K562 (cell line): ENCODE data around the gene DOCK1. TPM values are rescaled to one million over a fixed set of nuclear protein-coding genes. Genes with fewer than 3 reads are reported as not detected.

Experiments used
- ATAC-seq: fragments of 200-7000 bp; cut with Tn5 transposase; 3 replicates; pipeline ENCODE4 v1.9.1; 2020; ENCODE audit warnings: moderate library complexity
- BruUV-seq: library from RNA; stranded (reverse); fragments of 400-500 nt; replicated peaks from 2 replicates; lab custom pipeline; 2021; lab: Mats Ljungman, UMichigan
- CTCF ChIA-PET: fragments of 300-600 bp; formaldehyde crosslinking; extraction: SDS; loops from one replicate; lab custom pipeline; 2021; ENCODE audit warnings: low intra/inter-chr PET ratio; lab: Yijun Ruan, JAX
- POLR2A ChIA-PET: fragments of 300-600, 350-650 bp; sonication (Branson Sonifier 250); formaldehyde crosslinking; extraction: SDS; loops from one replicate; lab custom pipeline; 2021; ENCODE audit warnings: antibody characterized with exemption, inconsistent platforms; lab: Yijun Ruan, JAX
- DNase-seq, 4 experiments: peaks; one replicate each; pipeline versions ENCODE4 v3.0.0 to v3.0.0-alpha.2; 2011 to 2018; ENCODE audit warnings: low spot score in 3 of 4, mixed read lengths in 3 of 4; ENCODE audit errors: extremely low read depth in 1 of 4
- FAIRE-seq: peaks from 2 replicates; lab custom pipeline; 2011; peaks lifted over from hg19 to GRCh38; lab: Jason Lieb, UNC
- H2AFZ ChIP-seq: 2 replicates; pipeline ENCODE4 v1.6.0; 2011; ENCODE audit warnings: low read depth, low read length, control low read depth, inconsistent platforms
- H3K27ac ChIP-seq: fragments of 200-600 bp; 3 replicates; pipeline ENCODE4 v1.8.0; 2011; ENCODE audit warnings: low read depth, mild to moderate bottlenecking, control low read depth, inconsistent platforms, low read length, moderate library complexity, mixed read lengths; ENCODE audit errors: extremely low read depth
- H3K27me3 ChIP-seq, 2 experiments: fragments of 300-600 bp in 1 of 2; 2 replicates in 1 of 2; 3 replicates in 1 of 2; pipeline versions ENCODE4 v1.6.0 to v1.8.0; 2011; ENCODE audit warnings: inconsistent platforms in 2 of 2, low read length in 2 of 2, mild to moderate bottlenecking in 1 of 2, mixed read lengths in 1 of 2, moderate library complexity in 1 of 2; ENCODE audit not compliant: control insufficient read depth in 2 of 2, insufficient read depth in 2 of 2
- H3K36me3 ChIP-seq: fragments of 300-600 bp; 3 replicates; pipeline ENCODE4 v1.8.0; 2011; ENCODE audit warnings: mild to moderate bottlenecking, low read length, inconsistent platforms; ENCODE audit not compliant: control insufficient read depth, insufficient read depth
- H3K4me1 ChIP-seq, 2 experiments: fragments of 200-600 bp in 1 of 2; replicated peaks in 1 of 2; 2 replicates in 1 of 2; 3 replicates in 1 of 2; pipeline versions ENCODE4 v1.5.1 to v1.8.0; 2011; ENCODE audit warnings: inconsistent platforms in 2 of 2, low read length in 2 of 2, mild to moderate bottlenecking in 1 of 2, mixed read lengths in 1 of 2, moderate library complexity in 1 of 2; ENCODE audit not compliant: control insufficient read depth in 2 of 2, insufficient read depth in 2 of 2
- H3K4me2 ChIP-seq: 2 replicates; pipeline ENCODE4 v1.6.1; 2011; ENCODE audit warnings: low read length, control low read depth, inconsistent platforms, mixed read lengths; ENCODE audit not compliant: insufficient read depth
- H3K4me3 ChIP-seq: fragments of 200-600 bp; sonication (generic), shearing (Covaris generic); 2 replicates; pipeline ENCODE4 v1.5.1; 2016; ENCODE audit warnings: control low read depth, inconsistent platforms
- H3K79me2 ChIP-seq: fragments of 200-600 bp; 3 replicates; pipeline ENCODE4 v1.8.0; 2011; ENCODE audit warnings: low read length, inconsistent platforms; ENCODE audit not compliant: control insufficient read depth, insufficient read depth
- H3K9ac ChIP-seq, 2 experiments: 2 replicates each; pipeline versions ENCODE4 v1.6.0 to v1.6.1; 2011; ENCODE audit warnings: low read depth in 2 of 2, low read length in 2 of 2, control low read depth in 1 of 2, inconsistent platforms in 1 of 2, mild to moderate bottlenecking in 1 of 2, mixed read lengths in 1 of 2; ENCODE audit not compliant: insufficient read depth in 1 of 2
- H3K9me1 ChIP-seq: one replicate; pipeline ENCODE4 v1.6.0; 2011; ENCODE audit warnings: inconsistent platforms, mild to moderate bottlenecking, low read length, moderate library complexity; ENCODE audit not compliant: control insufficient read depth, insufficient read depth
- H3K9me3 ChIP-seq: replicated peaks from 2 replicates; pipeline ENCODE4 v1.5.1; 2011; ENCODE audit warnings: low read depth, low read length, inconsistent platforms; ENCODE audit not compliant: control insufficient read depth, insufficient read depth
- H4K20me1 ChIP-seq: replicated peaks from 2 replicates; pipeline ENCODE4 v1.6.1; 2011; ENCODE audit warnings: low read length, inconsistent platforms, mixed read lengths; ENCODE audit not compliant: control insufficient read depth, insufficient read depth
- BMI1 ChIP-seq: fragments of 150-350 bp; IDR thresholded peaks from 2 replicates; pipeline ENCODE4 v1.6.1; 2014; ENCODE audit warnings: low read length
- CXXC5 ChIP-seq: fragments of 250-450 bp; sonication (Bioruptor Pico); IDR thresholded peaks from 2 replicates; pipeline ENCODE4 v1.8.0; 2022; ENCODE audit warnings: inconsistent platforms, mild to moderate bottlenecking, moderate library complexity
- DACH1 ChIP-seq: fragments of 450-650 bp; IDR thresholded peaks from 2 replicates; pipeline ENCODE4 v1.6.1; 2018; ENCODE audit not compliant: partially characterized antibody
- EWSR1 ChIP-seq: fragments of 450-650 bp; IDR thresholded peaks from 2 replicates; pipeline ENCODE4 v1.6.1; 2018; ENCODE audit warnings: borderline replicate concordance, mild to moderate bottlenecking, low read depth, moderate library complexity; ENCODE audit not compliant: partially characterized antibody
- HEY1 ChIP-seq: fragments of 250-450 bp; sonication (Bioruptor Pico); IDR thresholded peaks from 2 replicates; pipeline ENCODE4 v1.5.0; 2020; ENCODE audit warnings: mild to moderate bottlenecking, moderate library complexity, borderline replicate concordance
- NR2F6 ChIP-seq: fragments of 450-650 bp; formaldehyde crosslinking; IDR thresholded peaks from 2 replicates; pipeline ENCODE4 v1.4.0; 2020; ENCODE audit warnings: mild to moderate bottlenecking
- ZNF695 ChIP-seq: fragments of 450-650 bp; formaldehyde crosslinking; IDR thresholded peaks from 2 replicates; pipeline ENCODE4 v1.4.0; 2020; ENCODE audit warnings: mild to moderate bottlenecking, moderate library complexity
- ZNF778 ChIP-seq: fragments of 450-650 bp; formaldehyde crosslinking; IDR thresholded peaks from 2 replicates; pipeline ENCODE4 v1.4.0; 2020; ENCODE audit warnings: mild to moderate bottlenecking, moderate library complexity
- ZSCAN29 ChIP-seq: fragments of 450-650 bp; IDR thresholded peaks from 2 replicates; pipeline ENCODE4 v1.6.1; 2017
- WGBS: fragments of 100-300 bp; shearing (Covaris generic); methylation state at CpG from one replicate; pipeline ENCODE4 v1.1.6; 2016; ENCODE audit warnings: low coverage, mixed read lengths; ENCODE audit not compliant: insufficient coverage; ENCODE audit errors: missing lambda C conversion rate; 5-methylcytosine and 5-hydroxymethylcytosine counted together
- in situ Hi-C: fragments of 300-500 bp; cut with MboI; formaldehyde crosslinking; loops from 4 replicates; pipeline ENCODE4 v1.15.0; 2018; ENCODE audit warnings: inconsistent platforms, mixed read lengths
- intact Hi-C: fragments of 100-400 bp; cut with micrococcal nuclease; formaldehyde crosslinking; loops from 2 replicates; pipeline ENCODE4 v1.14.2; 2022
- polyA plus RNA-seq, 8 experiments: library from polyadenylated mRNA; depleted of rRNA in 4 of 8; stranded (reverse) in 5 of 8; unstranded in 3 of 8; fragments of >200 nt; fragmentation: Nextera tagmentation in 2 of 8; fragmentation: Illumina TruSeq in 1 of 8; extraction: Ambion mirVana in 2 of 8; extraction: Trizol in 1 of 8; gene quantifications; 2 replicates each; pipeline versions ENCODE4 v1.2.1 to v1.2.3, GENCODE V29; 2011 to 2014; ENCODE audit warnings: inconsistent platforms in 1 of 8, missing spikeins in 1 of 8
- total RNA-seq, 7 experiments: library from RNA; depleted of rRNA in 6 of 7; stranded (reverse); fragments of >200 nt in 6 of 7; fragmentation: Illumina TruSeq in 2 of 7; extraction: Trizol in 2 of 7; gene quantifications; 2 replicates each; pipeline versions ENCODE4 v1.2.1 to v1.2.3, GENCODE V29; 2011 to 2021; ENCODE audit warnings: low replicate concordance in 1 of 7
- TF ChIP-seq, protein P1 (sequence below): fragments of 450-650 bp; IDR thresholded peaks from 2 replicates; pipeline ENCODE4 v1.6.1; 2017; ENCODE audit warnings: antibody characterized with exemption
- TF ChIP-seq, protein P2 (sequence below): IDR thresholded peaks from 2 replicates; pipeline ENCODE4 v1.6.1; 2016; ENCODE audit warnings: missing genetic modification characterization, missing compliant biosample characterization

Gene DOCK1
- total and polyA plus RNA-seq, 9 of the 15 experiments (the other 6 are each of a cell fraction or from before 2014, with no cell fraction given), result 0.31 TPM; not detected in 8

DNA sequence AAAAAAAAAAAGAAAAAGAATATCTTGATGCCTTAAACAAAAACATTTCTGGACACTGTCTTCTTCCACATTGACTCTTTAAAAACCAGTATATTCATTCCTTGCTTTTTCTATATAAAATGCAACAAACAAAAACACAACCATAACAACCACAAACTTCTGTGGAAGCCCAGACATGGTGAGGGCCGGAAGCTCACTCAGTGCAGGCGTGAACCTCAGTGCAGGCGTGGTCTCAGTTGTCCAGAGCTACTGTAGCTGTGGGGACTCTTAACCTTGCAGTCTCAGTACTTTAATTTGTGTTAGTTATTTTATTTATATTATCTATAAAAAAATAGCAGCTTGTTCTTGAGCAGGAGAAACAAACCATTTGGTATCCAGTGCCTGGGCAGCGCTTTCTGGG lies 131.8 kb downstream of the DOCK1 start (continued):
- TF ChIP-seq, protein P1, sequence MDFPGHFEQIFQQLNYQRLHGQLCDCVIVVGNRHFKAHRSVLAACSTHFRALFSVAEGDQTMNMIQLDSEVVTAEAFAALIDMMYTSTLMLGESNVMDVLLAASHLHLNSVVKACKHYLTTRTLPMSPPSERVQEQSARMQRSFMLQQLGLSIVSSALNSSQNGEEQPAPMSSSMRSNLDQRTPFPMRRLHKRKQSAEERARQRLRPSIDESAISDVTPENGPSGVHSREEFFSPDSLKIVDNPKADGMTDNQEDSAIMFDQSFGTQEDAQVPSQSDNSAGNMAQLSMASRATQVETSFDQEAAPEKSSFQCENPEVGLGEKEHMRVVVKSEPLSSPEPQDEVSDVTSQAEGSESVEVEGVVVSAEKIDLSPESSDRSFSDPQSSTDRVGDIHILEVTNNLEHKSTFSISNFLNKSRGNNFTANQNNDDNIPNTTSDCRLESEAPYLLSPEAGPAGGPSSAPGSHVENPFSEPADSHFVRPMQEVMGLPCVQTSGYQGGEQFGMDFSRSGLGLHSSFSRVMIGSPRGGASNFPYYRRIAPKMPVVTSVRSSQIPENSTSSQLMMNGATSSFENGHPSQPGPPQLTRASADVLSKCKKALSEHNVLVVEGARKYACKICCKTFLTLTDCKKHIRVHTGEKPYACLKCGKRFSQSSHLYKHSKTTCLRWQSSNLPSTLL, result no peak
- TF ChIP-seq BMI1 (no peak), ZNF695 (CRISPR knock-in tag) (no peak), NR2F6 (no peak), CXXC5 (no peak)
- TF ChIP-seq, protein P2, sequence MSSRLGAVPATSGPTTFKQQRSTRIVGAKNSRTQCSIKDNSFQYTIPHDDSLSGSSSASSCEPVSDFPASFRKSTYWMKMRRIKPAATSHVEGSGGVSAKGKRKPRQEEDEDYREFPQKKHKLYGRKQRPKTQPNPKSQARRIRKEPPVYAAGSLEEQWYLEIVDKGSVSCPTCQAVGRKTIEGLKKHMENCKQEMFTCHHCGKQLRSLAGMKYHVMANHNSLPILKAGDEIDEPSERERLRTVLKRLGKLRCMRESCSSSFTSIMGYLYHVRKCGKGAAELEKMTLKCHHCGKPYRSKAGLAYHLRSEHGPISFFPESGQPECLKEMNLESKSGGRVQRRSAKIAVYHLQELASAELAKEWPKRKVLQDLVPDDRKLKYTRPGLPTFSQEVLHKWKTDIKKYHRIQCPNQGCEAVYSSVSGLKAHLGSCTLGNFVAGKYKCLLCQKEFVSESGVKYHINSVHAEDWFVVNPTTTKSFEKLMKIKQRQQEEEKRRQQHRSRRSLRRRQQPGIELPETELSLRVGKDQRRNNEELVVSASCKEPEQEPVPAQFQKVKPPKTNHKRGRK (tag), result no peak

DNA sequence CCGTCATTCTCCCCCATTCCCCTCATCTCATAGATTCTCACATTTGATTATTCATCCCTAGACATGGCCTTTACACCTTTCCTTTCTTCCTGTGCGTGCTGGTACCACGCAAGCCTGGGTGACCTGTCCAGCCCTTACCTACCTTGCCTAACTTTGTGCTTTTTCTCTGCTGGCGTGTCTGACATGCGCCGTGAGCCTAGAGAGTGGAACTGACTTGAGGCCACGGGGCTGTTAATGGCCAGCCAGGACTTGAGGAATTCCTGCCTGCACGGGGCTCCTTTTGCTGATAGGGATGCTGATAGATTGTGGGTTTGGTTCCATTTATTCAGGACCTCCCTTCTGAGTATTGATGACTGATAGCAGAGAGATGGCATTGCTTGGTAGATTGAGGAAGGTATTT lies 134.2 kb downstream of the DOCK1 start:
- H3K9me1 ChIP-seq, result no peaks in the 10 kb centered on the region
- FAIRE-seq (no peak), DNase-seq (no peak), ATAC-seq (no peak)
- H2AFZ ChIP-seq, result no peak overlapping the region
- no peaks in the 10 kb centered on the region for H3K9me3 ChIP-seq
- 2% methylated on average over 8 of the region's 8 CpGs for WGBS
- no peaks in the 10 kb centered on the region for H3K27me3 ChIP-seq
- no peak overlapping the region for H3K27ac ChIP-seq
- H3K4me1 ChIP-seq, result no peaks in the 10 kb centered on the region
- no peaks in the 10 kb centered on the region for H3K79me2 ChIP-seq
- no peak for TF ChIP-seq HEY1 (CRISPR knock-in tag)
- TF ChIP-seq ZNF778 (CRISPR knock-in tag), result no peak
- TF ChIP-seq DACH1, result no peak
- TF ChIP-seq ZSCAN29, result no peak
- TF ChIP-seq EWSR1, result no peak
- H3K9ac ChIP-seq, result no peak overlapping the region
- no TSS peak for BruUV-seq
- no peaks in the 10 kb centered on the region for H4K20me1 ChIP-seq
- H3K4me3 ChIP-seq, result no peak overlapping the region
- in situ Hi-C loops, result no loop called here
- intact Hi-C loops, result no loop called here
- H3K4me2 ChIP-seq, result no peak overlapping the region
- ChIA-PET POLR2A (no interaction called here), CTCF (no interaction called here)
- H3K36me3 ChIP-seq, result no peaks in the 10 kb centered on the region
